ENCODE measurements around the gene DNAH6.
A peak's percentile ranks its signal among the peaks of the same experiment; 100 is the strongest.
"Not testable (repeated sequence)": the region's sequence is repeated elsewhere in the genome, so short reads cannot be mapped to it uniquely, and the experiment has no call there.

Gene DNAH6

GRCh38 chr2:84846741-84847142 is 330.4 kb downstream of the DNAH6 start:
- no peak for DNase-seq

- no peak for DNase-seq
Measured at GRCh38 chr2:84847326-84848050, 331.2 kb downstream of the DNAH6 start.

- peak; percentile 74 for DNase-seq
Measured at GRCh38 chr2:84849271-84849952, 333.1 kb downstream of the DNAH6 start.

- DNase-seq = no peak
Measured at GRCh38 chr2:84850471-84850870, 334.2 kb downstream of the DNAH6 start.

- no peak for DNase-seq
Measured at GRCh38 chr2:84851876-84852275, 335.6 kb downstream of the DNAH6 start.

GRCh38 chr2:84854850-84855249 is 338.6 kb downstream of the DNAH6 start:
- DNase-seq = no peak

GRCh38 chr2:84855731-84856130 is 339.4 kb downstream of the DNAH6 start:
- peak; percentile 61 for DNase-seq

GRCh38 chr2:84856787-84857186 is 340.5 kb downstream of the DNAH6 start:
- DNase-seq = peak; percentile 57

GRCh38 chr2:84857566-84857965 is 341.3 kb downstream of the DNAH6 start:
- no peak for DNase-seq

- DNase-seq = no peak
Measured at GRCh38 chr2:84858123-84858522, 341.8 kb downstream of the DNAH6 start.

GRCh38 chr2:84858937-84859336 is 342.6 kb downstream of the DNAH6 start:
- no peak for DNase-seq

GRCh38 chr2:84861539-84861938 is 345.2 kb downstream of the DNAH6 start:
- DNase-seq = no peak

GRCh38 chr2:84862006-84862405 is 345.7 kb downstream of the DNAH6 start:
- DNase-seq = no peak

- peak; percentile 43 for DNase-seq
Measured at GRCh38 chr2:84865181-84865783, 349.0 kb downstream of the DNAH6 start.

- no peak for DNase-seq
Measured at GRCh38 chr2:84866122-84866521, 349.8 kb downstream of the DNAH6 start.

GRCh38 chr2:84868327-84868726 is 352.0 kb downstream of the DNAH6 start:
- DNase-seq = not testable (repeated sequence)

Data from CD4-positive, alpha-beta T cell treated with Interleukin-17A for 4 hours (primary cell).